Cardiac muscle cell (in vitro differentiated cells and primary cell): ENCODE data around the gene GLT6D1. TPM values are rescaled to one million over a fixed set of nuclear protein-coding genes. Genes with fewer than 3 reads are reported as not detected.

Experiments
- DNase-seq, 2 donors: peaks; one replicate each; pipeline versions ENCODE4 v3.0.0 to v3.0.0-alpha.2; 2010 to 2017; ENCODE audit warnings: low read depth in 1 of 2, low spot score in 1 of 2
- H3K27ac ChIP-seq: fragments of 200-600 bp; sonication (generic); 2 replicates; pipeline ENCODE4 v1.5.1; 2016
- H3K27me3 ChIP-seq: fragments of 200-600 bp; sonication (generic); 2 replicates; pipeline ENCODE4 v1.6.0; 2016; ENCODE audit warnings: control low read depth
- H3K36me3 ChIP-seq: fragments of 200-600 bp; sonication (generic); 2 replicates; pipeline ENCODE4 v1.5.1; 2016; ENCODE audit warnings: control low read depth
- H3K4me1 ChIP-seq: fragments of 200-600 bp; sonication (generic); 2 replicates; pipeline ENCODE4 v1.8.1; 2017; ENCODE audit warnings: low read depth, mild to moderate bottlenecking, mixed run types
- H3K4me3 ChIP-seq: fragments of 200-600 bp; sonication (generic); 2 replicates; pipeline ENCODE4 v1.5.1; 2016; ENCODE audit warnings: mild to moderate bottlenecking
- H3K9me3 ChIP-seq: fragments of 200-600 bp; sonication (generic); 2 replicates; pipeline ENCODE4 v1.5.1; 2017; ENCODE audit warnings: low read depth, mild to moderate bottlenecking, control low read depth
- polyA plus RNA-seq: library from polyadenylated mRNA; unstranded; fragments of >200 nt; fragmentation: Nextera tagmentation; extraction: Ambion mirVana; gene quantifications from 2 replicates; pipeline ENCODE4 v1.2.1, GENCODE V29; 2016
- total RNA-seq: library from RNA; depleted of rRNA; stranded (reverse); fragments of >200 nt; gene quantifications from 2 replicates; pipeline ENCODE4 v1.2.3, GENCODE V29; 2016
- TF ChIP-seq, protein P1 (sequence below): IDR thresholded peaks from 2 replicates; pipeline ENCODE4 v1.5.1; 2012; ENCODE audit warnings: low read depth, mild to moderate bottlenecking, low read length

Gene GLT6D1
- total and polyA plus RNA-seq, 2 experiments from 2014 or later = not detected

DNA sequence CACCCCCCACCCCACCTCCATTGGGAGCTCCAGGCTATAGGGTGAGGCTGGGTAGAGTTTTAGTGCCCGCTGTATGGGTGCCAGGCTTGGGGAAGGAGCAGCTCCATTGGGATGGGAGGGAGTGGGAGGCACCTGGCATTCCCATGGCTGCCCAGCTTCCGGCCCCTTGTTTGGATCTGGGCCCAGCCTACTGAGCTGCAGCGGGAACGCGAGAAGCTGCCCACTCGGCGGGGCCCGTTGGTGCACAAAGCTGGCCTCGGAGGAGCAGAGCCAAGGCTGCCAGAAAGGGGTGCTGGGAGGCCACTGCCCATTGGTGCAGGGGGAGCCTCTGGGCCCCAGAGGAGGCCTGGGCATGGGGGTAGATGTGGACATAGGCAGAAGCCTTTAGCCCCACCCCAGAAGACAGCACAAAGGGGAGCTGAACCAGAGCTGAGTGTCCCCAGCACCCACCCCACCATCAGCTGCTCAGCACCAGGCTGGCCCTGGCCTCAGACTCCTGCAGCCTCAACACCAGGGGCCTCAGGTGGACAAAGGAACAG is 28.2 kb upstream of the GLT6D1 start:
- DNase-seq = no peak
- no peak overlapping the region for H3K27ac ChIP-seq
- H3K9me3 ChIP-seq = no peaks in the 10 kb centered on the region
- peaks cover 1% of the 10 kb centered on the region for H3K4me1 ChIP-seq
- no peak overlapping the region for H3K4me3 ChIP-seq
- TF ChIP-seq, protein P1, sequence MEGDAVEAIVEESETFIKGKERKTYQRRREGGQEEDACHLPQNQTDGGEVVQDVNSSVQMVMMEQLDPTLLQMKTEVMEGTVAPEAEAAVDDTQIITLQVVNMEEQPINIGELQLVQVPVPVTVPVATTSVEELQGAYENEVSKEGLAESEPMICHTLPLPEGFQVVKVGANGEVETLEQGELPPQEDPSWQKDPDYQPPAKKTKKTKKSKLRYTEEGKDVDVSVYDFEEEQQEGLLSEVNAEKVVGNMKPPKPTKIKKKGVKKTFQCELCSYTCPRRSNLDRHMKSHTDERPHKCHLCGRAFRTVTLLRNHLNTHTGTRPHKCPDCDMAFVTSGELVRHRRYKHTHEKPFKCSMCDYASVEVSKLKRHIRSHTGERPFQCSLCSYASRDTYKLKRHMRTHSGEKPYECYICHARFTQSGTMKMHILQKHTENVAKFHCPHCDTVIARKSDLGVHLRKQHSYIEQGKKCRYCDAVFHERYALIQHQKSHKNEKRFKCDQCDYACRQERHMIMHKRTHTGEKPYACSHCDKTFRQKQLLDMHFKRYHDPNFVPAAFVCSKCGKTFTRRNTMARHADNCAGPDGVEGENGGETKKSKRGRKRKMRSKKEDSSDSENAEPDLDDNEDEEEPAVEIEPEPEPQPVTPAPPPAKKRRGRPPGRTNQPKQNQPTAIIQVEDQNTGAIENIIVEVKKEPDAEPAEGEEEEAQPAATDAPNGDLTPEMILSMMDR = no peak
- no peaks in the 10 kb centered on the region for H3K36me3 ChIP-seq
- H3K27me3 ChIP-seq = no peaks in the 10 kb centered on the region

DNA sequence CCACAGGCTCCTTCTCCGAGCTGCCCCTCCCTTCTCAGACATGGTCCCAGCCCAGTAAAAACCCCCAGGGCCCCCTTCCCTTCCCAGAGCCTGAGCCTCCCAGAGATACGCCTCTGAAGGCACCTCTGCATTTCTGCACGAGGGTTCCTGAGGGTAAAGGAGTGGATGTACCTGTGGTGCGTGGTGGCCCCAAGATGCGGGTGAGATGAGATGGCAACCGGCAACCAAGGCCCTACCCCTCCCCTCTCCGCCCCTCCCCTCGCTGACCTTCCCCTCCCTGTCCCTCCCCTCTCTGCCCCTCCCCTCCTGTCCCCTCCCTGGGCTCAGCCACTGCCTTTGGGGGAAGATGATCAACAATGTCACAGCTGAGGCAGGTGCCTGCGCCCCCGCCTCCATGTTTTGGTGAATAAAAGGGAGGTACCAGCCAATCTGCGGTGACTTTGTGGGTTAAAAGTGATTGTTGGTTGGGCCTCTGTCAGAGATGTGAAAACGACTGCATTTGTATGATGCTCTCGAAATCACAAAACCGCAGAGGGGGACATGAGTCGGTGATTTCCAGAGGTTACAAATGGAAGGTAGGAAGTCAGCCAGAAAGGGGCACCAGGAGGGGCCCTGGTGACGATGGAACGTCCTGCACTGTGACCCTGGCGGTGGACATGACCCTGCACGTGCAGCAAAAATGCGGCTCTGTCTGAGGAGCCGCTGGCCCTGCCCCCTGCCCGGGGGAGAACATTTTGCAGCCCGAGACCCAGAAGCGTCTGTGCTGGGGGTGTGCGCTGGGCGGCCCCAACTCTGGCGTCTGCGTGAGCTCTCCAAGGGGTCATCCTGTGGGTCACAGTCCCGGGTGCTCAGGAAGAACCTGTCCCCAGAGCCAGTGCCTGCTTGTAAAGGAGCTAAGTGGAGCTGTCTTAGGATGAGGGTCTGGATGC is 27.5 kb upstream of the GLT6D1 start:
- H3K4me3 ChIP-seq = no peak overlapping the region
- H3K27ac ChIP-seq = no peak overlapping the region
- H3K9me3 ChIP-seq = no peaks in the 10 kb centered on the region
- TF ChIP-seq, protein P1 = no peak
- H3K4me1 ChIP-seq = peaks cover 8% of the 10 kb centered on the region
- H3K27me3 ChIP-seq = no peaks in the 10 kb centered on the region
- DNase-seq = no peak
- H3K36me3 ChIP-seq = no peaks in the 10 kb centered on the region

DNA sequence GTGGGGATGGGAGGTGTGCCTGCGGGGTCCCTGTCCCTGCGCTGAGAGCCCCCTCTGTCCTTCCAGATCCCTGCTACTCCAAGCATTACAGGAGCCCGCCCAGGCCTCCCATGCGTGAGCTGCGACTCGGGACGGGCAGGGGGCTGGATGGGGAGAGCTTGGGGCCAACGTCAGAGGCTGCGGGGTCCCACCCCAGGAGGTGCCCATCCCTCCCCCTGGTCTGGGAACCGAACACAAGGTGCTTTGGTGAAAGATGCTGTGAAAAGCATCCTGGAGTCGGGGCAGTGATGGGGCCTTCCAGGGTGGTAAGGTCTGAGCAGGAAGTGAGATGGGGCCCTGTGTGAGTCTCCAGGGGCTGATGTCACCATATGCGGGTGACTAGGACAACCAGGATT is 26.5 kb upstream of the GLT6D1 start:
- DNase-seq = no peak

DNA sequence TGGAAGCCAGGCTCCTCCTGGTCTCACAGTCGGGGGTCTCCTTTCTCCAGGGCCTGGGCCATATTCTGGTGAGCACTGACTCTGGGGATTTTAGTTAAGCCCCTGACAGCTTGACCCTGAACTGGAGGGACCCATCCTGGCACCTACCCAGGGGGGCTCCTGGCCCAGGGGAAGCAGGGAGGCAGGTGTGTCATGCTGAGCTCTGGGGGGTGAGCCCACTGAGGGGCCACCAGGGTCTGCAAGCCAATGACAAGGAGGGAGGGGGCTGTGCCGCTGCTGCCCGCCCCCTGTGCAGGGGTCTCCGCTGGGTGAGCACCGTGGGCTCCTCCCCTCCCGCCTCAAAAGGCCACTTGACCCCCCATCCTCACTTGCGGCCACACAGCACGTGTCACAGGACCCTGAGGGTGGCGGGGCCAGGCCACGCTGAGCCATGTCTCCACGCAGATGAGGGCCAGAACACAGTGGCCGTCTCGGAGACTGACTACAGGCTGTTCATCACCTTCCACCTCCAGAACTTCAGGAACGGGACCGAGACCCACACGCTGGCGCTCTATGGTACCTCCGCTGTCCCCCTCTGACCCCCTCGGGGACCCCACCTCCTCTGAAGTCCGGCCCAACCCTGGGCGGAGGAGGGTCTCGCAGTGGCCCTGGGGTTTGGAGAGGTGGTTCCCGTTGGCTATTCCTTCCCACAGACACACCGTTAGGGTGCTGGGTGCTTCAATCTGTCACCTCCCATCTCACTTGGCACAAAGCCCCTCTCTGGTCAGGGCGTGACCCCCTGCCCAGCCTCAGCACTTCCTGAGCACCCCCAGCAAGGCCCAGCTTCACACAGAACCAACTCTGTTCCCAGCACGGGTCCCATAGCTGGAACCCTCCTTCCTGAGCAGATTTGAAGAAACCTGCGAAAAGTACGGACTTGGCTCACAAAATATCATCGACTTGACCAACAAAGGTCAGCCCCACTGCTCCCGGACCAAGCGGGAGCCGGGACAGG is 25.8 kb upstream of the GLT6D1 start:
- TF ChIP-seq, protein P1 = no peak
- Histone ChIP-seq H3K27ac (no peak overlapping the region), H3K4me1 (peaks cover 8% of the 10 kb centered on the region), H3K4me3 (no peak overlapping the region), H3K36me3 (no peaks in the 10 kb centered on the region), H3K9me3 (no peaks in the 10 kb centered on the region), H3K27me3 (no peaks in the 10 kb centered on the region)
- DNase-seq = no peak

More for the DNA sequence above, 26.5 kb upstream of the GLT6D1 start:
- TF ChIP-seq, protein P1 = no peak
- H3K36me3 ChIP-seq = no peaks in the 10 kb centered on the region
- peaks cover 8% of the 10 kb centered on the region for H3K4me1 ChIP-seq
- H3K4me3 ChIP-seq = no peak overlapping the region
- H3K9me3 ChIP-seq = no peaks in the 10 kb centered on the region
- no peaks in the 10 kb centered on the region for H3K27me3 ChIP-seq
- no peak overlapping the region for H3K27ac ChIP-seq

DNA sequence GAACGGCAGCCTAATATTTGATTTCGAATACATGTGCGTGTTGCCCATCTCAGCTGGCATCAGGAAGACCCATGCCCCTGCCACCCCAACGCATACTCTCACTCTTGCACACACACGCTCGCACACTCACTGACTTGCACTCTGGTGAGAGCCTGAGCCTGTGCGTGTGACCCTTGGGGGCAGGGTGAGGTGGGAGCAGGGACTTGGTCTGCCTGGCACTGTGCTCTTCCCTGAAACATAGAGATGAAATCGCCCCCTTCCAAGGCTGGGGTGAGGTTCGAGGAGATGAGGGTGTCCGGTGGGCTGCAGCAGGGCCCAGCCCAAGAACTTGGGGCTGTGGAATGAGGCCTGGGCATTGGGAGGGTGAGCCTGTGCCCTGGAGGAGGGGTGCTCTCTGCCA is 24.9 kb upstream of the GLT6D1 start:
- Histone ChIP-seq H3K4me3 (no peak overlapping the region), H3K27me3 (no peaks in the 10 kb centered on the region), H3K27ac (no peak overlapping the region), H3K4me1 (peaks cover 8% of the 10 kb centered on the region), H3K36me3 (no peaks in the 10 kb centered on the region), H3K9me3 (no peaks in the 10 kb centered on the region)
- DNase-seq = no peak
- TF ChIP-seq, protein P1 = no peak
